ENCODE results near the gene HTT. TPM values are rescaled to one million over a fixed set of nuclear protein-coding genes. Genes with fewer than 3 reads are reported as not detected.

Gene HTT
- total RNA-seq, 2 experiments from 2014 or later: 52.2 to 72.7 TPM

GRCh38 chr4:3184725-3185124 is 110.2 kb downstream of the HTT start:
- H3K36me3 Mint-ChIP-seq: peaks cover 19% of the 10 kb centered on the region
- CTCF ChIA-PET: no interaction called here
- peaks cover 3% of the 10 kb centered on the region for H3K4me1 Mint-ChIP-seq
- H3K4me3 Mint-ChIP-seq: no peak overlapping the region
- ATAC-seq (no peak), DNase-seq (no peak)
- H3K9me3 Mint-ChIP-seq (ENCODE audit: low read depth): no peaks in the 10 kb centered on the region
- H3K27ac Mint-ChIP-seq: no peak overlapping the region
- no peaks in the 10 kb centered on the region for H3K27me3 Mint-ChIP-seq

GRCh38 chr4:3186609-3187008 is 112.1 kb downstream of the HTT start:
- peaks cover 11% of the 10 kb centered on the region for H3K4me1 Mint-ChIP-seq
- DNase-seq (no peak), ATAC-seq (no peak)
- H3K36me3 Mint-ChIP-seq: peaks cover 24% of the 10 kb centered on the region
- CTCF ChIA-PET: no interaction called here
- no peak overlapping the region for H3K4me3 Mint-ChIP-seq
- H3K9me3 Mint-ChIP-seq (ENCODE audit: low read depth): no peaks in the 10 kb centered on the region
- no peaks in the 10 kb centered on the region for H3K27me3 Mint-ChIP-seq
- H3K27ac Mint-ChIP-seq: no peak overlapping the region

GRCh38 chr4:3188118-3188517 is 113.6 kb downstream of the HTT start:
- ATAC-seq (no peak), DNase-seq (peak; percentile 18)
- Mint-ChIP-seq H3K27ac (no peak overlapping the region), H3K4me1 (peaks cover 23% of the 10 kb centered on the region), H3K9me3 (ENCODE audit: low read depth) (no peaks in the 10 kb centered on the region), H3K36me3 (peaks cover 24% of the 10 kb centered on the region), H3K27me3 (no peaks in the 10 kb centered on the region), H3K4me3 (no peak overlapping the region)
- CTCF ChIA-PET: interaction anchor here (0.7 kb wide), 1 partner anchor 20 kb away, joined by 3 read pairs; no protein-coding TSS in a partner anchor

GRCh38 chr4:3189459-3189858 is 115.0 kb downstream of the HTT start:
- ATAC-seq: no peak
- peaks cover 32% of the 10 kb centered on the region for H3K4me1 Mint-ChIP-seq
- CTCF ChIA-PET: interaction anchor here (1.2 to 1.8 kb wide), 2 partner anchors 11 to 157 kb away, joined by 3 to 4 read pairs; no protein-coding TSS in a partner anchor
- H3K4me3 Mint-ChIP-seq: no peak overlapping the region
- peaks cover 21% of the 10 kb centered on the region for H3K36me3 Mint-ChIP-seq
- H3K27me3 Mint-ChIP-seq: no peaks in the 10 kb centered on the region
- no peak for DNase-seq
- no peaks in the 10 kb centered on the region for H3K9me3 Mint-ChIP-seq (ENCODE audit: low read depth)
- H3K27ac Mint-ChIP-seq: peak overlapping the region; percentile 47

GRCh38 chr4:3190549-3190948 is 116.1 kb downstream of the HTT start:
- peaks cover 38% of the 10 kb centered on the region for H3K4me1 Mint-ChIP-seq
- H3K27ac Mint-ChIP-seq: no peak overlapping the region
- ATAC-seq (no peak), DNase-seq (peak; percentile 11)
- no peaks in the 10 kb centered on the region for H3K9me3 Mint-ChIP-seq (ENCODE audit: low read depth)
- peaks cover 19% of the 10 kb centered on the region for H3K36me3 Mint-ChIP-seq
- no peak overlapping the region for H3K4me3 Mint-ChIP-seq
- no peaks in the 10 kb centered on the region for H3K27me3 Mint-ChIP-seq
- CTCF ChIA-PET: interaction anchor here (1.2 to 1.8 kb wide), 5 partner anchors 12 to 179 kb away, joined by 3 to 4 read pairs (median 3); no protein-coding TSS in a partner anchor

GRCh38 chr4:3192188-3192587 is 117.7 kb downstream of the HTT start:
- no peaks in the 10 kb centered on the region for H3K9me3 Mint-ChIP-seq (ENCODE audit: low read depth)
- peak overlapping the region; percentile 64 for H3K27ac Mint-ChIP-seq
- ATAC-seq (peak; percentile 66), DNase-seq (peak; percentile 61)
- H3K27me3 Mint-ChIP-seq: no peaks in the 10 kb centered on the region
- CTCF ChIA-PET: interaction anchor here (1.0 to 3.9 kb wide), 8 partner anchors 11 to 689 kb away, joined by 3 to 23 read pairs (median 4); no protein-coding TSS in a partner anchor
- H3K4me3 Mint-ChIP-seq: no peak overlapping the region
- H3K4me1 Mint-ChIP-seq: peaks cover 54% of the 10 kb centered on the region
- peaks cover 23% of the 10 kb centered on the region for H3K36me3 Mint-ChIP-seq

- ATAC-seq (no peak), DNase-seq (no peak)
- Mint-ChIP-seq H3K36me3 (peaks cover 23% of the 10 kb centered on the region), H3K27me3 (no peaks in the 10 kb centered on the region), H3K4me1 (peaks cover 60% of the 10 kb centered on the region), H3K9me3 (ENCODE audit: low read depth) (no peaks in the 10 kb centered on the region), H3K4me3 (no peak overlapping the region), H3K27ac (peak overlapping the region; percentile 64)
- CTCF ChIA-PET: interaction anchor here (1.0 to 3.9 kb wide), 7 partner anchors 11 to 250 kb away, joined by 3 to 23 read pairs (median 5); partner anchors contain the start of gene HGFAC
Measured at GRCh38 chr4:3192827-3193226, 118.3 kb downstream of the HTT start.

- peak overlapping the region; percentile 57 for H3K27ac Mint-ChIP-seq
- H3K9me3 Mint-ChIP-seq (ENCODE audit: low read depth): no peaks in the 10 kb centered on the region
- no peak for DNase-seq
- no peaks in the 10 kb centered on the region for H3K27me3 Mint-ChIP-seq
- H3K4me1 Mint-ChIP-seq: peaks cover 60% of the 10 kb centered on the region
- CTCF ChIA-PET: interaction anchor here (0.6 to 3.9 kb wide), 12 partner anchors 10 to 687 kb away, joined by 3 to 23 read pairs (median 4); partner anchors contain the start of gene HGFAC
- ATAC-seq: no peak
- H3K36me3 Mint-ChIP-seq: peaks cover 23% of the 10 kb centered on the region
- no peak overlapping the region for H3K4me3 Mint-ChIP-seq
Measured at GRCh38 chr4:3193531-3194203, 119.2 kb downstream of the HTT start.

GRCh38 chr4:3196670-3197359 is 122.3 kb downstream of the HTT start:
- H3K4me1 Mint-ChIP-seq: peaks cover 60% of the 10 kb centered on the region
- peak overlapping the region; percentile 82 for H3K27ac Mint-ChIP-seq
- CTCF ChIA-PET: interaction anchor here (1.0 to 1.7 kb wide), 2 partner anchors 90 to 149 kb away, joined by 3 to 5 read pairs; no protein-coding TSS in a partner anchor
- ATAC-seq (no peak), DNase-seq (no peak)
- H3K4me3 Mint-ChIP-seq: no peak overlapping the region
- H3K9me3 Mint-ChIP-seq (ENCODE audit: low read depth): no peaks in the 10 kb centered on the region
- peaks cover 6% of the 10 kb centered on the region for H3K36me3 Mint-ChIP-seq
- H3K27me3 Mint-ChIP-seq: no peaks in the 10 kb centered on the region

GRCh38 chr4:3197366-3198105 is 123.1 kb downstream of the HTT start:
- Mint-ChIP-seq H3K36me3 (peaks cover 6% of the 10 kb centered on the region), H3K4me1 (peaks cover 61% of the 10 kb centered on the region), H3K27ac (peak overlapping the region; percentile 82), H3K4me3 (no peak overlapping the region), H3K9me3 (ENCODE audit: low read depth) (no peaks in the 10 kb centered on the region), H3K27me3 (no peaks in the 10 kb centered on the region)
- DNase-seq (no peak), ATAC-seq (no peak)
- CTCF ChIA-PET: interaction anchor here (1.0 kb wide), 1 partner anchor 90 kb away, joined by 3 read pairs; no protein-coding TSS in a partner anchor

GRCh38 chr4:3198906-3199305 is 124.4 kb downstream of the HTT start:
- peaks cover 12% of the 10 kb centered on the region for H3K36me3 Mint-ChIP-seq
- H3K4me3 Mint-ChIP-seq: no peak overlapping the region
- H3K27me3 Mint-ChIP-seq: no peaks in the 10 kb centered on the region
- peaks cover 63% of the 10 kb centered on the region for H3K4me1 Mint-ChIP-seq
- H3K9me3 Mint-ChIP-seq (ENCODE audit: low read depth): no peaks in the 10 kb centered on the region
- ATAC-seq (no peak), DNase-seq (no peak)
- CTCF ChIA-PET: no interaction called here
- H3K27ac Mint-ChIP-seq: no peak overlapping the region

- H3K27me3 Mint-ChIP-seq: no peaks in the 10 kb centered on the region
Measured at GRCh38 chr4:3199653-3200422, 125.4 kb downstream of the HTT start.

More at GRCh38 chr4:3199653-3200422, 125.4 kb downstream of the HTT start:
- peaks cover 18% of the 10 kb centered on the region for H3K36me3 Mint-ChIP-seq
- H3K9me3 Mint-ChIP-seq (ENCODE audit: low read depth): no peaks in the 10 kb centered on the region
- no peak overlapping the region for H3K27ac Mint-ChIP-seq
- DNase-seq (no peak), ATAC-seq (no peak)
- no peak overlapping the region for H3K4me3 Mint-ChIP-seq
- CTCF ChIA-PET: interaction anchor here (1.0 kb wide), 1 partner anchor 221 kb away, joined by 3 read pairs; no protein-coding TSS in a partner anchor
- H3K4me1 Mint-ChIP-seq: peaks cover 66% of the 10 kb centered on the region

Measured in activated CD8-positive, alpha-beta memory T cell treated with anti-CD3 and anti-CD28 coated beads, Interleukin-2, amount 10 ng/mL, durations not matched to agents 7 days and 5 days (primary cell).